ENCODE measurements around the gene EPHB1.
"Not testable (repeated sequence)": the region's sequence is repeated elsewhere in the genome, so short reads cannot be mapped to it uniquely, and the experiment has no call there.

EPHB1 gene

DNA sequence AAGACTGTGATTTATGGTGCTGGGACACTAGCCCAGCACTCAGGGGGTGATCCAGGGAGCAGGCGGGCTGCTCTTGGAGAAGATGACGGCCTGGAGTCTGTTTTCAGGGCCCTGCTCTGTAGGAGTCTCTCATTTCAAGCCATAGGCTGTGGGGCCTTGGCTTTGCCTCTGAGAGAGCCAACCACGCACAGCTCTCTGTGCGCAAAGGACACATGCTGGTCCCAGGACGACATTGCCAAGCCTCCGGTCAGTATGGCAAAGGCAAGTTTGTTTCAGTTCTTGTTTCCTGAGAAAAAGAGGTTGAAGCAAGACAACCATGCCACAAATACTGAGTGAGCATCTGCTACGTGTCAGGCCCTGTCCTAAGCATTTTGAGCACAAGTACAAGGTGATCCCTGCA lies 197.1 kb downstream of the EPHB1 start:
- Histone ChIP-seq H3K27me3 (ENCODE audit: control insufficient read depth, insufficient read depth, low read length) (no peaks in the 10 kb centered on the region), H3K9ac (ENCODE audit: low read length) (no peak overlapping the region), H3K4me3 (ENCODE audit: low read length) (no peak overlapping the region), H3K36me3 (ENCODE audit: control insufficient read depth, low read depth, low read length) (no peaks in the 10 kb centered on the region), H3K27ac (ENCODE audit: low read length) (no peak overlapping the region), H3K4me1 (ENCODE audit: control insufficient read depth, low read depth, low read length) (peaks cover 21% of the 10 kb centered on the region), H3K9me3 (ENCODE audit: control insufficient read depth, low read depth, low read length) (no peaks in the 10 kb centered on the region)

DNA sequence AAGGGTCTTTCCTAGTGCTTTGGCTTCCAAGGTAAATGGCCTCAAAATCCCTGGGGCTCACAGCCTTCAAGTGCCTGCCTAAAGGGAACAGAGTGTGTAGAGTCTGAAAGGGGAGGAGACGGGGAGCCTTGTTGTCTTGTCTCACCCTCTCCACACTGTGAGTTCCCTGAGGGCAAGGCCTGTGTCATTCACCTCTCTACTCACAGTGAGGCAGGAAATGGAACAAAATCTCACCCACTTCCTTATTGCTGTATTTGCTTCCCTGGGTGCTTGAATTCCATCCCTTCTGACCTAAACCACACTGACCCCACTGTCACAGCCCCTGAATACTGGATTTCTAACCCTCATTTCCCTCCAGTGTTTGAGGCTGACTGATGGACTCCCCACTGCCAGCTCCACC lies 197.5 kb downstream of the EPHB1 start:
- H3K4me3 ChIP-seq (ENCODE audit: low read length) = no peak overlapping the region
- no peaks in the 10 kb centered on the region for H3K36me3 ChIP-seq (ENCODE audit: control insufficient read depth, low read depth, low read length)
- H3K27ac ChIP-seq (ENCODE audit: low read length) = no peak overlapping the region

DNA sequence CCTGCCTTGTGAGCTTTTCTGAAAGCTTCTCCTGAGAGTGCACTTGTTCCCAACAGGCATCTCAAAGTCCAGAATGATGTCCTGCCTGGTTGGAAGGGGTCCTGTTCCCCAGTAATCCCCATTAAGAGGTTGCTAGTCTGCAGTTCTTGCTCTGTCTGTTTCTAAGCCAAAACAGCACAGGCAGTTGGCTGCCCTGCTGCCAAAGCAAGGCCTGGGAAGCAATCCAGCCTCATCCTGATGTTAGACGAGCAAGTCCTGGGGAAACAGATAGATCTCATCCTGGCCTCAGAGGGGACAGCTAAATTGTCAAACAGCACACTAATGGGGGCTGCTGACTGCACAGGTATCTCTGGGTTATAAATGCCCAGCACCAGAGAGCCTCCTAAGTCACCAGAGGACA lies 198.0 kb downstream of the EPHB1 start:
- Histone ChIP-seq H3K4me1 (ENCODE audit: control insufficient read depth, low read depth, low read length) (peaks cover 21% of the 10 kb centered on the region), H3K27ac (ENCODE audit: low read length) (no peak overlapping the region), H3K36me3 (ENCODE audit: control insufficient read depth, low read depth, low read length) (no peaks in the 10 kb centered on the region), H3K9ac (ENCODE audit: low read length) (no peak overlapping the region), H3K9me3 (ENCODE audit: control insufficient read depth, low read depth, low read length) (no peaks in the 10 kb centered on the region), H3K4me3 (ENCODE audit: low read length) (no peak overlapping the region), H3K27me3 (ENCODE audit: control insufficient read depth, insufficient read depth, low read length) (no peaks in the 10 kb centered on the region)

More for the DNA sequence above, 197.5 kb downstream of the EPHB1 start:
- Histone ChIP-seq H3K9me3 (ENCODE audit: control insufficient read depth, low read depth, low read length) (no peaks in the 10 kb centered on the region), H3K27me3 (ENCODE audit: control insufficient read depth, insufficient read depth, low read length) (no peaks in the 10 kb centered on the region), H3K4me1 (ENCODE audit: control insufficient read depth, low read depth, low read length) (peaks cover 21% of the 10 kb centered on the region), H3K9ac (ENCODE audit: low read length) (no peak overlapping the region)

DNA sequence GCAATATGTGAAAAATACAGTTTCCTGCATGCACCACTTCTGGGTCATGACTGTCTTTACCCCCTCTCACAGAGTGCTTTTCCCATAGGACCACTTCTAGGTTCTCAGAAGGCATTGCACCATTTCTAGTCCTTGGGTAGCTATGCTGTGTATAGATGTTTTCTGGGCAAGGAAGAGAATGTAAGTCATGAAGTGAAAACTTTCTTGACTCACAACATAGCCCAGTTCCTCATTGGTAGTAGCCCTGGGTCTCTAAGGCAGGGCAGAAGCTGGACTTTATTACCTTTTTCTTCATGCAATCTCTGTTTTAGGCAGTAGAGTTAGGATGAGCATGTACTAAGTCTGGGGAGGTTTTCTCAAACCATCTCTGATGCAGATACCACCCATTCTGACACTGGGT lies 203.1 kb downstream of the EPHB1 start:
- H3K4me3 ChIP-seq (ENCODE audit: low read length) = no peak overlapping the region
- H3K4me1 ChIP-seq (ENCODE audit: control insufficient read depth, low read depth, low read length) = no peaks in the 10 kb centered on the region
- no peak overlapping the region for H3K27ac ChIP-seq (ENCODE audit: low read length)
- no peaks in the 10 kb centered on the region for H3K27me3 ChIP-seq (ENCODE audit: control insufficient read depth, insufficient read depth, low read length)
- no peaks in the 10 kb centered on the region for H3K36me3 ChIP-seq (ENCODE audit: control insufficient read depth, low read depth, low read length)
- no peaks in the 10 kb centered on the region for H3K9me3 ChIP-seq (ENCODE audit: control insufficient read depth, low read depth, low read length)
- H3K9ac ChIP-seq (ENCODE audit: low read length) = no peak overlapping the region

DNA sequence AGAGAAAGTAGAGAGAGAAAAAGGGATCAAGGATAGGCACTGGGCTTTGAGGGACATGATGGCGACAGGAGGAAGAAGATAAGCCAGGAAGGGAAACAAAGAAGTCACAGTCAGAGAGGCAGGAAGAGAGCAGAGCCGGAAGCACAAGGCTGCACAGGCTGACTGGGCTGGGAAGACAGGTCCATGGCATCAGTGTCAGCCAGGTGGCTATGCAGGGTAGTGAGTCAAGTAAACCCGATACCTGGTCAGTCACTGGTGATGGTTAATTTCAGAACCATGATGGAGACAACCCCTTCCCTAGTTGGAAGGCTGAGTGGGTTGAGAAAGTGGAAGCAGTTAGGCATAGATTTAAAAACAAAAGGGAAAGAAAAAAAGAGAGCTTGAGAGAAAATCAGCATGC lies 203.8 kb downstream of the EPHB1 start:
- Histone ChIP-seq H3K36me3 (ENCODE audit: control insufficient read depth, low read depth, low read length) (no peaks in the 10 kb centered on the region), H3K27me3 (ENCODE audit: control insufficient read depth, insufficient read depth, low read length) (no peaks in the 10 kb centered on the region), H3K4me3 (ENCODE audit: low read length) (no peak overlapping the region)

DNA sequence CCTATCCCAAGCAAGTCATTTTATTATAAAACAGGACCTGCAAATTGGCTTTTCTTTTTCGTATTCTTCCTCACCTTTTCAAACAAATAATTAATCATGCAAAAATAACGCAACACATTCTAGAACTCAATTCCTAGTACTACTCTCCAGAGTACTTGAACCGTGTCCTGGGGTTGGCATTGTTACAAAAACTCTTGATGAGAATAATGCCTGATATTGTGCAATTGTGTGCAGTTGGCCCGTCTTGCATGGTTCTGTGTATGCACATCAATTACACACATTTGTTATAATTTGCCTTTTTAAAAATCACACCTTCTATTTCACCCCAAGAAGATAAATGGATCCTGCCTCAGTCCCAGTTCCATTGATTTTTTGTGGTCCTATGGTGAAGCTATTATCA lies 205.4 kb downstream of the EPHB1 start:
- Histone ChIP-seq H3K9me3 (ENCODE audit: control insufficient read depth, low read depth, low read length) (no peaks in the 10 kb centered on the region), H3K27me3 (ENCODE audit: control insufficient read depth, insufficient read depth, low read length) (no peaks in the 10 kb centered on the region), H3K4me3 (ENCODE audit: low read length) (no peak overlapping the region), H3K9ac (ENCODE audit: low read length) (no peak overlapping the region), H3K27ac (ENCODE audit: low read length) (no peak overlapping the region), H3K36me3 (ENCODE audit: control insufficient read depth, low read depth, low read length) (no peaks in the 10 kb centered on the region), H3K4me1 (ENCODE audit: control insufficient read depth, low read depth, low read length) (no peaks in the 10 kb centered on the region)

More for the DNA sequence above, 203.8 kb downstream of the EPHB1 start:
- no peaks in the 10 kb centered on the region for H3K9me3 ChIP-seq (ENCODE audit: control insufficient read depth, low read depth, low read length)
- H3K27ac ChIP-seq (ENCODE audit: low read length) = no peak overlapping the region
- no peaks in the 10 kb centered on the region for H3K4me1 ChIP-seq (ENCODE audit: control insufficient read depth, low read depth, low read length)
- no peak overlapping the region for H3K9ac ChIP-seq (ENCODE audit: low read length)

DNA sequence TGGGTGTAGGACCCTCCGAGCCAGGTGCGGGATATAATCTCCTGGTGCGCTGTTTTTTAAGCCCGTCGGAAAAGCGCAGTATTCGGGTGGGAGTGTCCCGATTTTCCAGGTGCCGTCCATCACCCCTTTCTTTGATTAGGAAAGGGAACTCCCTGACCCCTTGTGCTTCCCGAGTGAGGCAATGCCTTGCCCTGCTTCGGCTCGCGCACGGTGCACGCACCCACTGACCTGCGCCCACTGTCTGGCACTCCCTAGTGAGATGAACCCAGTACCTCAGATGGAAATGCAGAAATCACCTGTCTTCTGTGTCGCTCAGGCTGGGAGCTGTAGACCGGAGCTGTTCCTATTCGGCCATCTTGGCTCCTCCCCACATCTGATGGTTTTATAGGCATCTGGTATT lies 210.6 kb downstream of the EPHB1 start:
- H3K27ac ChIP-seq (ENCODE audit: low read length); H3K9ac ChIP-seq (ENCODE audit: low read length); H3K4me1 ChIP-seq (ENCODE audit: control insufficient read depth, low read depth, low read length); H3K27me3 ChIP-seq (ENCODE audit: control insufficient read depth, insufficient read depth, low read length); H3K9me3 ChIP-seq (ENCODE audit: control insufficient read depth, low read depth, low read length); H3K36me3 ChIP-seq (ENCODE audit: control insufficient read depth, low read depth, low read length); H3K4me3 ChIP-seq (ENCODE audit: low read length): not testable (repeated sequence)

DNA sequence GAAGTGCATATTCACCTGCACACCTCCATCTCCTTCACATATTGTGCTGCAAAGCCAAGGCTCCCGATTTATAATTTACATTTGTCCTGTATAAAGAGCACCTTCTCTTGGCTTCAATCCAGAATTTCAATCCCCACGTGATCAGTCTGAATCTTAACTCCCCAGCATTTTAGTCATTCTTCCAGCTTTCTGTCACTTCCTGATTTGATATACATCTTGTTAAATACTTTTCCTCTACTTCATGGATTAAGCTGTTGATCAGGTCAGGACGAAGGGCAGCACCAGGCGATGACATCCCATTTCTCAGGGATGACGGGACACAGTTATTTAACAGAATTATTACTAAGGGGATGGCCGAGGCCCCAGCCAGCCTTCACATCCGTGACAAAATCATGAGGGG lies 212.5 kb downstream of the EPHB1 start:
- H3K27ac ChIP-seq (ENCODE audit: low read length) = no peak overlapping the region
- H3K9ac ChIP-seq (ENCODE audit: low read length) = no peak overlapping the region
- peaks cover 3% of the 10 kb centered on the region for H3K9me3 ChIP-seq (ENCODE audit: control insufficient read depth, low read depth, low read length)
- no peak overlapping the region for H3K4me3 ChIP-seq (ENCODE audit: low read length)
- H3K4me1 ChIP-seq (ENCODE audit: control insufficient read depth, low read depth, low read length) = no peaks in the 10 kb centered on the region
- H3K36me3 ChIP-seq (ENCODE audit: control insufficient read depth, low read depth, low read length) = no peaks in the 10 kb centered on the region
- H3K27me3 ChIP-seq (ENCODE audit: control insufficient read depth, insufficient read depth, low read length) = no peaks in the 10 kb centered on the region

DNA sequence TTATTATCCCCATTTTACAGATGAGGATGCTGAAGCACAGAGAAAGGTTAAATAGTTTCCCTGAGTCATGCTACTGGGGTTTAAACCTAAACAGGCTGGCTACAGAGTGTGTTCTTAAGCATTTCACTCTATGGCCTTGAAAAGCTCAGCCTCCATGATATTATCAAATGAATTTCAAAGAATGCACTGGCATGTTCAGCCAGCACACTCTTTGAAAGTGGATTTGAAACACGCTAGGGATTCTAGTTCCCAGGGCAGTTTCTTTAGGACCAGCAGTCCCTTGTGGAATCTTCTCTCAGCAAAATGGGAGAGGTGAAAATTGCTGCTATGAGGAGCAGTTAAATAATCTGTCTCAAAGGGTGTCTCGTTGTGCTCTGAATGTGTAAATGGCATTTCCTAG lies 213.3 kb downstream of the EPHB1 start:
- H3K4me1 ChIP-seq (ENCODE audit: control insufficient read depth, low read depth, low read length) = no peaks in the 10 kb centered on the region
- H3K9ac ChIP-seq (ENCODE audit: low read length) = no peak overlapping the region
- peaks cover 3% of the 10 kb centered on the region for H3K9me3 ChIP-seq (ENCODE audit: control insufficient read depth, low read depth, low read length)
- H3K27me3 ChIP-seq (ENCODE audit: control insufficient read depth, insufficient read depth, low read length) = no peaks in the 10 kb centered on the region
- H3K4me3 ChIP-seq (ENCODE audit: low read length) = no peak overlapping the region
- H3K36me3 ChIP-seq (ENCODE audit: control insufficient read depth, low read depth, low read length) = no peaks in the 10 kb centered on the region
- H3K27ac ChIP-seq (ENCODE audit: low read length) = no peak overlapping the region

DNA sequence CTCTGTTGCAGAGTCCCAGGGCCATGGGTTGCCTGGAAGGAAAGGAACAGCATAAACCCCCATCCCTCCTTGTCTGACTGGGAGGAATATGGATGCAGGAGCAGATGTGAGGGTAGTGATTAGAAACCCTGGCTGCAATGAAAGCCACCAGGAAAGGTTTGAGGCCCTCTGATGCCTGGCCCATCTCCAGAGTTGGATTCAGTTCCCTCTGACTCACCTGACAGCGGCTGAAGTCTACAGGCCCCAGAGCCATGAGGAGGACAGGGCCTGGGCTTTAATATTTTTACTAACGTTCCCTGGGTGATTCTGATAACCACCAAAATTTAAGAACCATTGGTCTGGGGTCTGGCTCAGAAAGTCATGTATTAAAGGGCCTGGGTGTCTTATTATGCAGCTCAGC lies 214.0 kb downstream of the EPHB1 start:
- Histone ChIP-seq H3K9ac (ENCODE audit: low read length) (no peak overlapping the region), H3K4me1 (ENCODE audit: control insufficient read depth, low read depth, low read length) (no peaks in the 10 kb centered on the region), H3K4me3 (ENCODE audit: low read length) (no peak overlapping the region), H3K27ac (ENCODE audit: low read length) (no peak overlapping the region), H3K36me3 (ENCODE audit: control insufficient read depth, low read depth, low read length) (no peaks in the 10 kb centered on the region), H3K27me3 (ENCODE audit: control insufficient read depth, insufficient read depth, low read length) (no peaks in the 10 kb centered on the region), H3K9me3 (ENCODE audit: control insufficient read depth, low read depth, low read length) (peaks cover 3% of the 10 kb centered on the region)

DNA sequence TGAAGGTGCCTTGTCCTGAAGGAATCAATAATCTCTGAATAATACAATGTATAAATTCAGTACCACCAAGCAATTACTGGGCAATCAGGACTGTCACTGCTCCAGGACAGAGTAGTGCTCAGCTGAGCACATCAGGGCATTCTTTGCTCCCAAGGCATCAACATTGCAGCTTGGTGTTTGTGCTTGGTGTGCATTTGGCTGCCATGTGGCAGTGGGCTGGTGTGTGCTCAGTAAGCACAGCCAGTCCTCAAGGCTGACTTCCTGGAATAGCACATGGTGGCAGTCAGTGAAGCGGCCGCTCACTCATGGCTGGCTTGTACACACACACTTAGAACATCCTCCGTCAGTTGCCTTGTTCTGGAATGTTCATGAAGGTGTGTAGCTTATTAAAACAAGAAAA lies 217.0 kb downstream of the EPHB1 start:
- Histone ChIP-seq H3K27ac (ENCODE audit: low read length) (no peak overlapping the region), H3K9me3 (ENCODE audit: control insufficient read depth, low read depth, low read length) (no peaks in the 10 kb centered on the region), H3K4me1 (ENCODE audit: control insufficient read depth, low read depth, low read length) (no peaks in the 10 kb centered on the region), H3K36me3 (ENCODE audit: control insufficient read depth, low read depth, low read length) (no peaks in the 10 kb centered on the region), H3K4me3 (ENCODE audit: low read length) (no peak overlapping the region), H3K9ac (ENCODE audit: low read length) (no peak overlapping the region), H3K27me3 (ENCODE audit: control insufficient read depth, insufficient read depth, low read length) (no peaks in the 10 kb centered on the region)

DNA sequence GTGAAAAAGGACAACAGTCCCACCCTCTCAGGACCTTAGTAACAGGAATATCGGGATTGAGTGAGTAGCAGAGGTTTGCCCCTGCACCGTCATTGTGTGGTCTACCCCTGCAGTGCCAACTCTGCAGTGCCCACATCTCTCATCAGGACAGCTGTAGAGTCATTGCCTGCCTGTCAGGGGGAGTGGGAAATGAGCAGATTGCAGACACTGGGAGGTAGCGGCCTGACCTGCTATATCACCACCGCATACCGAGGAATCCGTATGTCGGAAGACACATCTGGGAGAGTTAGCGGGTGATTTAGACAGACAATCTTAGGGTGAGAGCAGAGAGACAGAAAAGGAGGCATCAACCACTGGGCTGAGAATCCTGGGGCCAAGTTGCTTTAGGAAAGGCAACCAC lies 218.1 kb downstream of the EPHB1 start:
- Histone ChIP-seq H3K27me3 (ENCODE audit: control insufficient read depth, insufficient read depth, low read length) (no peaks in the 10 kb centered on the region), H3K36me3 (ENCODE audit: control insufficient read depth, low read depth, low read length) (no peaks in the 10 kb centered on the region), H3K4me3 (ENCODE audit: low read length) (no peak overlapping the region), H3K27ac (ENCODE audit: low read length) (no peak overlapping the region), H3K9ac (ENCODE audit: low read length) (no peak overlapping the region), H3K4me1 (ENCODE audit: control insufficient read depth, low read depth, low read length) (peaks cover 3% of the 10 kb centered on the region), H3K9me3 (ENCODE audit: control insufficient read depth, low read depth, low read length) (no peaks in the 10 kb centered on the region)
